GM23338 (cell line): ENCODE measurements around the gene SNRPD3. TPM values are rescaled to one million over a fixed set of nuclear protein-coding genes. Genes with fewer than 3 reads are reported as not detected.

Experiments
- ATAC-seq: fragments of 200-7000 bp; cut with Tn5 transposase; 3 replicates; pipeline ENCODE4 v1.9.1; 2020
- DNase-seq: peaks from one replicate; pipeline ENCODE4 v3.0.0-alpha.2; 2015; ENCODE audit warnings: low spot score
- H2AFZ ChIP-seq: fragments of 200-600 bp; sonication (generic); 2 replicates; pipeline ENCODE4 v1.8.0; 2016; ENCODE audit warnings: antibody characterized with exemption, mild to moderate bottlenecking, moderate library complexity
- H3F3A ChIP-seq: fragments of 200-600 bp; sonication (generic); replicated peaks from 2 replicates; pipeline ENCODE4 v1.8.0; 2017; ENCODE audit warnings: antibody characterized with exemption, mixed run types, low read depth
- H3K27ac ChIP-seq: fragments of 200-600 bp; sonication (generic); 2 replicates; pipeline ENCODE4 v1.6.1; 2016; ENCODE audit warnings: low read depth
- H3K27me3 ChIP-seq: fragments of 200-600 bp; sonication (generic); 2 replicates; pipeline ENCODE4 v1.8.0; 2016; ENCODE audit warnings: mild to moderate bottlenecking, mixed run types, moderate library complexity; ENCODE audit not compliant: insufficient read depth
- H3K36me3 ChIP-seq: fragments of 200-600 bp; sonication (generic); 2 replicates; pipeline ENCODE4 v1.8.0; 2016; ENCODE audit warnings: mild to moderate bottlenecking; ENCODE audit not compliant: insufficient read depth
- H3K4me1 ChIP-seq: fragments of 200-600 bp; sonication (generic); 2 replicates; pipeline ENCODE4 v1.8.0; 2016; ENCODE audit warnings: mild to moderate bottlenecking, moderate library complexity; ENCODE audit not compliant: insufficient read depth
- H3K4me2 ChIP-seq: fragments of 200-600 bp; sonication (generic); 2 replicates; pipeline ENCODE4 v1.7.1; 2017; ENCODE audit warnings: mixed run types
- H3K4me3 ChIP-seq: fragments of 200-600 bp; sonication (generic); 2 replicates; pipeline ENCODE4 v1.6.1; 2016; ENCODE audit warnings: mixed run types
- H3K79me2 ChIP-seq: fragments of 200-600 bp; sonication (generic); replicated peaks from 2 replicates; pipeline ENCODE4 v1.8.0; 2017; ENCODE audit warnings: mild to moderate bottlenecking; ENCODE audit not compliant: insufficient read depth
- H3K9me2 ChIP-seq: fragments of 200-600 bp; sonication (generic); 2 replicates; pipeline ENCODE4 v1.8.0; 2017; ENCODE audit not compliant: insufficient read depth
- H4K20me1 ChIP-seq: fragments of 200-600 bp; sonication (generic); replicated peaks from 2 replicates; pipeline ENCODE4 v1.8.0; 2017; ENCODE audit warnings: mild to moderate bottlenecking; ENCODE audit not compliant: insufficient read depth
- H3K27ac Mint-ChIP-seq: 2 replicates; pipeline ENCODE4 v1.8.0; 2020; ENCODE audit warnings: inconsistent platforms, mild to moderate bottlenecking, moderate library complexity, mixed read lengths
- H3K27me3 Mint-ChIP-seq: 3 replicates; pipeline ENCODE4 v1.8.0; 2022; ENCODE audit warnings: low read depth, mild to moderate bottlenecking, moderate library complexity, mixed read lengths, inconsistent platforms; ENCODE audit not compliant: insufficient read depth, poor library complexity
- H3K36me3 Mint-ChIP-seq: 3 replicates; pipeline ENCODE4 v1.8.0; 2021; ENCODE audit warnings: low read depth, mild to moderate bottlenecking, inconsistent platforms, moderate library complexity, mixed read lengths
- H3K4me1 Mint-ChIP-seq: 3 replicates; pipeline ENCODE4 v1.8.0; 2020; ENCODE audit warnings: mild to moderate bottlenecking, inconsistent platforms, mixed read lengths
- H3K4me3 Mint-ChIP-seq: 3 replicates; pipeline ENCODE4 v1.8.0; 2021; ENCODE audit warnings: moderate library complexity, mild to moderate bottlenecking, inconsistent platforms, mixed read lengths
- H3K9me3 Mint-ChIP-seq: 3 replicates; pipeline ENCODE4 v1.8.0; 2020; ENCODE audit warnings: moderate library complexity, mild to moderate bottlenecking, inconsistent platforms, mixed read lengths
- CREB1 ChIP-seq: fragments of 250-450 bp; sonication (Bioruptor Pico); IDR thresholded peaks from 2 replicates; pipeline ENCODE4 v1.5.0; 2020; ENCODE audit warnings: low read depth, mild to moderate bottlenecking, moderate library complexity
- CTCF ChIP-seq, 2 experiments: fragments of 200-600 bp in 1 of 2; sonication (generic) in 1 of 2; conservative IDR thresholded peaks; 2 replicates each; pipeline versions ENCODE4 v1.5.1 to v1.6.1; 2016 to 2017; ENCODE audit warnings: antibody characterized with exemption in 2 of 2, low read depth in 2 of 2, mild to moderate bottlenecking in 2 of 2, moderate library complexity in 1 of 2
- ETS1 ChIP-seq: IDR thresholded peaks from 2 replicates; pipeline ENCODE4 v1.6.1; 2016; ENCODE audit warnings: antibody characterized with exemption
- EZH2 ChIP-seq: fragments of 200-600 bp; sonication (generic); IDR thresholded peaks from one replicate; pipeline ENCODE4 v1.8.0; 2017; ENCODE audit warnings: antibody characterized with exemption, mild to moderate bottlenecking, low read depth; ENCODE audit not compliant: unreplicated experiment
- EZH2phosphoT487 ChIP-seq: fragments of 200-600 bp; sonication (generic); IDR thresholded peaks from one replicate; pipeline ENCODE4 v1.8.1; 2018; ENCODE audit warnings: antibody characterized with exemption; ENCODE audit not compliant: unreplicated experiment
- JUNB ChIP-seq: IDR thresholded peaks from one replicate; pipeline ENCODE4 v1.6.1; 2016; ENCODE audit warnings: antibody characterized with exemption; ENCODE audit not compliant: unreplicated experiment
- NANOG ChIP-seq: IDR thresholded peaks from 2 replicates; pipeline ENCODE4 v1.6.1; 2016; ENCODE audit warnings: antibody characterized with exemption, borderline replicate concordance
- POLR2AphosphoS5 ChIP-seq: IDR thresholded peaks from 2 replicates; pipeline ENCODE4 v1.6.1; 2016; ENCODE audit warnings: antibody characterized with exemption, low read depth
- REST ChIP-seq: IDR thresholded peaks from one replicate; pipeline ENCODE4 v1.6.1; 2018; ENCODE audit warnings: antibody characterized with exemption; ENCODE audit not compliant: unreplicated experiment
- STAT1 ChIP-seq: IDR thresholded peaks from one replicate; pipeline ENCODE4 v1.6.1; 2016; ENCODE audit warnings: antibody characterized with exemption; ENCODE audit not compliant: unreplicated experiment
- ZNF114 ChIP-seq: fragments of 250-450 bp; sonication (Bioruptor Pico); IDR thresholded peaks from 2 replicates; pipeline ENCODE4 v1.5.0; 2020; ENCODE audit warnings: mild to moderate bottlenecking, moderate library complexity
- ZNF462 ChIP-seq: fragments of 250-450 bp; sonication (Bioruptor Pico); IDR thresholded peaks from 2 replicates; pipeline ENCODE4 v1.5.0; 2020; ENCODE audit warnings: mild to moderate bottlenecking, moderate library complexity
- polyA plus RNA-seq: library from polyadenylated mRNA; unstranded; fragments of >200 nt; fragmentation: Nextera tagmentation; extraction: Ambion mirVana; gene quantifications from 2 replicates; pipeline ENCODE4 v1.2.1, GENCODE V29; 2016
- total RNA-seq: library from RNA; depleted of rRNA; stranded (reverse); fragments of >200 nt; shearing (Covaris generic); gene quantifications from 2 replicates; pipeline ENCODE4 v1.2.3, GENCODE V29; 2014

The SNRPD3 gene
- total and polyA plus RNA-seq, 2 experiments from 2014 or later: 314 to 375 TPM

DNA sequence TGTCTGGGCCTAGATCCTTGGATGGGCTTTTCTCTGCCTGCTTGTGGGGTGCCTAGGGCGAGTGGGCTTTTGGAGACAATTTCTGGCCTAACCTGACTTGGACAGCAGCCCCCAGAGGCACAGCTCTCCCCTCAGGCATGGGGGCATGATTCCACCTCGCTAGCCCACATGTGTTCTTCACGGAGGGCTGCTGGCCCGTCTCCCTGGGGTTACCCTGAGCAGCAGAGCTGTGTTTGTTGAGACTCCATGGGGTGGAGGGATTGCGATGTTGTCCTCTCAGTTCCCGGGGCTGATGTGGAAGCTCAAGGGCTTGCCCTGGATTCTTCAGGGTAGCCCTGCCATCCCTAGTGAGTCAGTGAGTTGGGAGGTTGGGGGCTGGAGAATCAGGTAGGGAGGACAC, 39.4 kb downstream of the SNRPD3 start:
- DNase-seq (no peak), ATAC-seq (no peak)
- no peak for TF ChIP-seq JUNB
- TF ChIP-seq ZNF462 (CRISPR knock-in tag): no peak
- TF ChIP-seq NANOG: no peak
- TF ChIP-seq ZNF114 (CRISPR knock-in tag): no peak
- TF ChIP-seq EZH2: no peak
- no peak for TF ChIP-seq REST
- TF ChIP-seq EZH2phosphoT487: no peak
- TF ChIP-seq STAT1: no peak
- TF ChIP-seq CREB1 (CRISPR knock-in tag): no peak
- TF ChIP-seq ETS1: no peak
- no peak for TF ChIP-seq CTCF (conservative IDR thresholded peaks at IDR 0.05; ENCODE audit: low read depth in 2 of 2)
- no peak for TF ChIP-seq POLR2AphosphoS5
- H3K4me3 Mint-ChIP-seq: no peak overlapping the region
- H3K27ac Mint-ChIP-seq: no peak overlapping the region
- H3F3A ChIP-seq: no peaks in the 10 kb centered on the region
- no peak overlapping the region for H3K4me2 ChIP-seq
- no peaks in the 10 kb centered on the region for H3K36me3 ChIP-seq
- no peaks in the 10 kb centered on the region for H3K27me3 ChIP-seq
- H3K4me1 Mint-ChIP-seq: peaks cover 28% of the 10 kb centered on the region
- no peaks in the 10 kb centered on the region for H4K20me1 ChIP-seq
- H3K4me3 ChIP-seq: no peak overlapping the region
- H3K27ac ChIP-seq: no peak overlapping the region
- no peaks in the 10 kb centered on the region for H3K36me3 Mint-ChIP-seq
- no peaks in the 10 kb centered on the region for H3K79me2 ChIP-seq
- peaks cover 7% of the 10 kb centered on the region; the same call in 1 of the 2 replicates for H3K4me1 ChIP-seq
- H3K27me3 Mint-ChIP-seq: peaks cover 16% of the 10 kb centered on the region
- no peaks in the 10 kb centered on the region for H3K9me2 ChIP-seq
- no peak overlapping the region for H2AFZ ChIP-seq
- H3K9me3 Mint-ChIP-seq: no peaks in the 10 kb centered on the region
